ENCODE results near the gene ESPNL. TPM values are rescaled to one million over a fixed set of nuclear protein-coding genes. Genes with fewer than 3 reads are reported as not detected.

ESPNL gene
- total and polyA plus RNA-seq, 9 of the 15 experiments (the other 6 are each of a cell fraction or from before 2014, with no cell fraction given), result 0.03 to 0.09 (median 0.05) TPM; not detected in 3

- no peak for TF ChIP-seq SLC30A9 (CRISPR knock-in tag; IDR thresholded peaks at IDR 0.05)
- TF ChIP-seq L3MBTL2 (IDR thresholded peaks at IDR 0.05), result peak; percentile 87
- no peak for TF ChIP-seq ZZZ3 (IDR thresholded peaks at IDR 0.05)
- TF ChIP-seq RBM14 (IDR thresholded peaks at IDR 0.05; ENCODE audit: borderline replicate concordance, insufficient read depth, low read depth, low read length), result no peak
- TF ChIP-seq TFAP4 (CRISPR knock-in tag; IDR thresholded peaks at IDR 0.05; ENCODE audit: borderline replicate concordance), result no peak
- TF ChIP-seq ARID2 (IDR thresholded peaks at IDR 0.05), result no peak
- TF ChIP-seq, protein P1, sequence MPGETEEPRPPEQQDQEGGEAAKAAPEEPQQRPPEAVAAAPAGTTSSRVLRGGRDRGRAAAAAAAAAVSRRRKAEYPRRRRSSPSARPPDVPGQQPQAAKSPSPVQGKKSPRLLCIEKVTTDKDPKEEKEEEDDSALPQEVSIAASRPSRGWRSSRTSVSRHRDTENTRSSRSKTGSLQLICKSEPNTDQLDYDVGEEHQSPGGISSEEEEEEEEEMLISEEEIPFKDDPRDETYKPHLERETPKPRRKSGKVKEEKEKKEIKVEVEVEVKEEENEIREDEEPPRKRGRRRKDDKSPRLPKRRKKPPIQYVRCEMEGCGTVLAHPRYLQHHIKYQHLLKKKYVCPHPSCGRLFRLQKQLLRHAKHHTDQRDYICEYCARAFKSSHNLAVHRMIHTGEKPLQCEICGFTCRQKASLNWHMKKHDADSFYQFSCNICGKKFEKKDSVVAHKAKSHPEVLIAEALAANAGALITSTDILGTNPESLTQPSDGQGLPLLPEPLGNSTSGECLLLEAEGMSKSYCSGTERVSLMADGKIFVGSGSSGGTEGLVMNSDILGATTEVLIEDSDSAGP (CRISPR knock-in tag; IDR thresholded peaks at IDR 0.05), result no peak
- TF ChIP-seq MCM3 (IDR thresholded peaks at IDR 0.05), result no peak
- TF ChIP-seq SREBF2 (CRISPR knock-in tag; IDR thresholded peaks at IDR 0.05), result no peak
- TF ChIP-seq, protein P2, sequence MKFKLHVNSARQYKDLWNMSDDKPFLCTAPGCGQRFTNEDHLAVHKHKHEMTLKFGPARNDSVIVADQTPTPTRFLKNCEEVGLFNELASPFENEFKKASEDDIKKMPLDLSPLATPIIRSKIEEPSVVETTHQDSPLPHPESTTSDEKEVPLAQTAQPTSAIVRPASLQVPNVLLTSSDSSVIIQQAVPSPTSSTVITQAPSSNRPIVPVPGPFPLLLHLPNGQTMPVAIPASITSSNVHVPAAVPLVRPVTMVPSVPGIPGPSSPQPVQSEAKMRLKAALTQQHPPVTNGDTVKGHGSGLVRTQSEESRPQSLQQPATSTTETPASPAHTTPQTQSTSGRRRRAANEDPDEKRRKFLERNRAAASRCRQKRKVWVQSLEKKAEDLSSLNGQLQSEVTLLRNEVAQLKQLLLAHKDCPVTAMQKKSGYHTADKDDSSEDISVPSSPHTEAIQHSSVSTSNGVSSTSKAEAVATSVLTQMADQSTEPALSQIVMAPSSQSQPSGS (CRISPR knock-in tag; IDR thresholded peaks at IDR 0.05), result no peak
- TF ChIP-seq SMAD2 (IDR thresholded peaks at IDR 0.05; ENCODE audit: low read depth, low read length), result no peak
- TF ChIP-seq FOSL1 (tag; conservative IDR thresholded peaks at IDR 0.05), result 0 out of 2 replicates have a peak, but pooled peaks have one; percentile 12
- TF ChIP-seq TAF9B (IDR thresholded peaks at IDR 0.05; ENCODE audit: partially characterized antibody), result no peak
- TF ChIP-seq ZNF143 (CRISPR knock-in tag; IDR thresholded peaks at IDR 0.05), result no peak
- no peak for TF ChIP-seq ZBTB9 (CRISPR knock-in tag; IDR thresholded peaks at IDR 0.05)
- TF ChIP-seq, protein P3, sequence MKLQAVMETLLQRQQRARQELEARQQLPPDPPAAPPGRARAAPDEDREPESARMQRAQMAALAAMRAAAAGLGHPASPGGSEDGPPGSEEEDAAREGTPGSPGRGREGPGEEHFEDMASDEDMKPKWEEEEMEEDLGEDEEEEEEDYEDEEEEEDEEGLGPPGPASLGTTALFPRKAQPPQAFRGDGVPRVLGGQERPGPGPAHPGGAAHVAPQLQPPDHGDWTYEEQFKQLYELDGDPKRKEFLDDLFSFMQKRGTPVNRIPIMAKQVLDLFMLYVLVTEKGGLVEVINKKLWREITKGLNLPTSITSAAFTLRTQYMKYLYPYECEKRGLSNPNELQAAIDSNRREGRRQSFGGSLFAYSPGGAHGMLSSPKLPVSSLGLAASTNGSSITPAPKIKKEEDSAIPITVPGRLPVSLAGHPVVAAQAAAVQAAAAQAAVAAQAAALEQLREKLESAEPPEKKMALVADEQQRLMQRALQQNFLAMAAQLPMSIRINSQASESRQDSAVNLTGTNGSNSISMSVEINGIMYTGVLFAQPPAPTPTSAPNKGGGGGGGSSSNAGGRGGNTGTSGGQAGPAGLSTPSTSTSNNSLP (IDR thresholded peaks at IDR 0.05; ENCODE audit: borderline replicate concordance, low read depth, low read length), result no peak
- no peak; the same call in 1 of the 2 replicates for TF ChIP-seq SMAD4 (CRISPR knock-in tag; conservative IDR thresholded peaks at IDR 0.05)
- no peak for TF ChIP-seq RBM25 (IDR thresholded peaks at IDR 0.05; ENCODE audit: low read depth, low read length, severe bottlenecking)
- TF ChIP-seq CEBPB (tag; IDR thresholded peaks at IDR 0.05), result peak; percentile 25; the same call in 1 of the 2 replicates
- no peak for TF ChIP-seq OTX1 (CRISPR knock-in tag; IDR thresholded peaks at IDR 0.05)
- TF ChIP-seq ZNF76 (CRISPR knock-in tag; IDR thresholded peaks at IDR 0.05; ENCODE audit: borderline replicate concordance), result no peak
- TF ChIP-seq ZNF217 (CRISPR knock-in tag; IDR thresholded peaks at IDR 0.05), result no peak
- TF ChIP-seq C11orf30 (IDR thresholded peaks at IDR 0.05; ENCODE audit: low read depth), result no peak
Observed at GRCh38 chr2:238169048-238169707, 69.0 kb downstream of the ESPNL start (continued).
